ENCODE results near the gene ACVRL1. TPM values are rescaled to one million over a fixed set of nuclear protein-coding genes. Genes with fewer than 3 reads are reported as not detected.

The ACVRL1 gene
- total RNA-seq, 2 donors from 2014 or later = not detected

- Mint-ChIP-seq H3K27me3 (peaks cover 13% of the 10 kb centered on the region), H3K4me1 (peaks cover 31% of the 10 kb centered on the region), H3K27ac (peak overlapping the region; percentile 76), H3K36me3 (ENCODE audit: low read depth) (peaks cover 2% of the 10 kb centered on the region), H3K4me3 (peak overlapping the region; percentile 81)
- ATAC-seq (no peak), DNase-seq (peak in 1 of 3 donors; percentile 16)
- H3K9me3 ChIP-seq (ENCODE audit: control insufficient read depth, low read length, poor library complexity, severe bottlenecking) = no peaks in the 10 kb centered on the region
Observed at GRCh38 chr12:51951843-51952722, 44.8 kb downstream of the ACVRL1 start.

- H3K27ac Mint-ChIP-seq = peak overlapping the region; percentile 76
- DNase-seq = no peak
- H3K36me3 Mint-ChIP-seq (ENCODE audit: low read depth) = no peaks in the 10 kb centered on the region
- H3K27me3 Mint-ChIP-seq = peaks cover 7% of the 10 kb centered on the region
- no peak for ATAC-seq
- no peaks in the 10 kb centered on the region for H3K9me3 ChIP-seq (ENCODE audit: control insufficient read depth, low read length, poor library complexity, severe bottlenecking)
- H3K4me1 Mint-ChIP-seq = peaks cover 33% of the 10 kb centered on the region
- H3K4me3 Mint-ChIP-seq = peak overlapping the region; percentile 81
Observed at GRCh38 chr12:51953089-51953488, 45.8 kb downstream of the ACVRL1 start.

GRCh38 chr12:51953864-51954263 lies 46.6 kb downstream of the ACVRL1 start:
- Mint-ChIP-seq H3K4me1 (peaks cover 34% of the 10 kb centered on the region), H3K27ac (peak overlapping the region; percentile 76), H3K4me3 (no peak overlapping the region), H3K36me3 (ENCODE audit: low read depth) (no peaks in the 10 kb centered on the region), H3K27me3 (peaks cover 7% of the 10 kb centered on the region)
- H3K9me3 ChIP-seq (ENCODE audit: control insufficient read depth, low read length, poor library complexity, severe bottlenecking) = no peaks in the 10 kb centered on the region
- DNase-seq (no peak), ATAC-seq (no peak)

- no peak for DNase-seq
- Mint-ChIP-seq H3K27me3 (peaks cover 2% of the 10 kb centered on the region), H3K27ac (peak overlapping the region; percentile 76), H3K4me3 (no peak overlapping the region), H3K4me1 (peaks cover 41% of the 10 kb centered on the region), H3K36me3 (ENCODE audit: low read depth) (no peaks in the 10 kb centered on the region)
- ATAC-seq = no peak
- H3K9me3 ChIP-seq (ENCODE audit: control insufficient read depth, low read length, poor library complexity, severe bottlenecking) = no peaks in the 10 kb centered on the region
Observed at GRCh38 chr12:51954561-51955361, 47.5 kb downstream of the ACVRL1 start.

GRCh38 chr12:51955702-51956101 lies 48.4 kb downstream of the ACVRL1 start:
- ATAC-seq (no peak), DNase-seq (no peak)
- Mint-ChIP-seq H3K36me3 (ENCODE audit: low read depth) (peaks cover under 1% of the 10 kb centered on the region), H3K4me3 (no peak overlapping the region), H3K4me1 (peaks cover 44% of the 10 kb centered on the region), H3K27me3 (no peaks in the 10 kb centered on the region), H3K27ac (no peak overlapping the region)
- H3K9me3 ChIP-seq (ENCODE audit: control insufficient read depth, low read length, poor library complexity, severe bottlenecking) = no peaks in the 10 kb centered on the region

- Mint-ChIP-seq H3K4me1 (peaks cover 45% of the 10 kb centered on the region), H3K27me3 (no peaks in the 10 kb centered on the region), H3K4me3 (no peak overlapping the region), H3K36me3 (ENCODE audit: low read depth) (peaks cover 3% of the 10 kb centered on the region), H3K27ac (no peak overlapping the region)
- H3K9me3 ChIP-seq (ENCODE audit: control insufficient read depth, low read length, poor library complexity, severe bottlenecking) = no peaks in the 10 kb centered on the region
- DNase-seq (no peak), ATAC-seq (no peak)
Observed at GRCh38 chr12:51958542-51958941, 51.2 kb downstream of the ACVRL1 start.

GRCh38 chr12:51959211-51959610 lies 51.9 kb downstream of the ACVRL1 start:
- DNase-seq (no peak), ATAC-seq (no peak)
- peaks cover 3% of the 10 kb centered on the region for H3K36me3 Mint-ChIP-seq (ENCODE audit: low read depth)
- peaks cover 39% of the 10 kb centered on the region for H3K4me1 Mint-ChIP-seq
- H3K27ac Mint-ChIP-seq = peak overlapping the region; percentile 57
- H3K27me3 Mint-ChIP-seq = no peaks in the 10 kb centered on the region
- no peak overlapping the region for H3K4me3 Mint-ChIP-seq
- no peaks in the 10 kb centered on the region for H3K9me3 ChIP-seq (ENCODE audit: control insufficient read depth, low read length, poor library complexity, severe bottlenecking)

- H3K36me3 Mint-ChIP-seq (ENCODE audit: low read depth) = peaks cover 3% of the 10 kb centered on the region
- peak overlapping the region; percentile 57 for H3K27ac Mint-ChIP-seq
- H3K9me3 ChIP-seq (ENCODE audit: control insufficient read depth, low read length, poor library complexity, severe bottlenecking) = no peaks in the 10 kb centered on the region
- ATAC-seq (no peak), DNase-seq (no peak)
- H3K27me3 Mint-ChIP-seq = no peaks in the 10 kb centered on the region
- H3K4me3 Mint-ChIP-seq = no peak overlapping the region
- H3K4me1 Mint-ChIP-seq = peaks cover 37% of the 10 kb centered on the region
Observed at GRCh38 chr12:51959921-51960320, 52.6 kb downstream of the ACVRL1 start.

- peaks cover 37% of the 10 kb centered on the region for H3K4me1 Mint-ChIP-seq
- no peaks in the 10 kb centered on the region for H3K27me3 Mint-ChIP-seq
- H3K27ac Mint-ChIP-seq = no peak overlapping the region
- H3K36me3 Mint-ChIP-seq (ENCODE audit: low read depth) = peaks cover 3% of the 10 kb centered on the region
- H3K4me3 Mint-ChIP-seq = no peak overlapping the region
- ATAC-seq (no peak), DNase-seq (no peak)
- no peaks in the 10 kb centered on the region for H3K9me3 ChIP-seq (ENCODE audit: control insufficient read depth, low read length, poor library complexity, severe bottlenecking)
Observed at GRCh38 chr12:51960488-51960887, 53.2 kb downstream of the ACVRL1 start.

- peaks cover 6% of the 10 kb centered on the region for H3K36me3 Mint-ChIP-seq (ENCODE audit: low read depth)
- H3K9me3 ChIP-seq (ENCODE audit: control insufficient read depth, low read length, poor library complexity, severe bottlenecking) = no peaks in the 10 kb centered on the region
- H3K27me3 Mint-ChIP-seq = no peaks in the 10 kb centered on the region
- ATAC-seq (no peak), DNase-seq (no peak)
- peak overlapping the region; percentile 92 for H3K27ac Mint-ChIP-seq
- H3K4me1 Mint-ChIP-seq = peaks cover 33% of the 10 kb centered on the region
- H3K4me3 Mint-ChIP-seq = no peak overlapping the region
Observed at GRCh38 chr12:51960890-51961289, 53.6 kb downstream of the ACVRL1 start.

GRCh38 chr12:51961834-51962233 lies 54.5 kb downstream of the ACVRL1 start:
- peak overlapping the region; percentile 92 for H3K27ac Mint-ChIP-seq
- no peak overlapping the region for H3K4me3 Mint-ChIP-seq
- peaks cover 32% of the 10 kb centered on the region for H3K4me1 Mint-ChIP-seq
- no peaks in the 10 kb centered on the region for H3K9me3 ChIP-seq (ENCODE audit: control insufficient read depth, low read length, poor library complexity, severe bottlenecking)
- peaks cover 6% of the 10 kb centered on the region for H3K36me3 Mint-ChIP-seq (ENCODE audit: low read depth)
- ATAC-seq (no peak), DNase-seq (no peak)
- H3K27me3 Mint-ChIP-seq = no peaks in the 10 kb centered on the region

GRCh38 chr12:51962737-51963136 lies 55.4 kb downstream of the ACVRL1 start:
- H3K9me3 ChIP-seq (ENCODE audit: control insufficient read depth, low read length, poor library complexity, severe bottlenecking) = no peaks in the 10 kb centered on the region
- Mint-ChIP-seq H3K36me3 (ENCODE audit: low read depth) (peaks cover 6% of the 10 kb centered on the region), H3K4me3 (no peak overlapping the region), H3K27ac (no peak overlapping the region), H3K4me1 (peaks cover 30% of the 10 kb centered on the region), H3K27me3 (no peaks in the 10 kb centered on the region)
- ATAC-seq (no peak), DNase-seq (no peak)

GRCh38 chr12:51963477-51963876 lies 56.2 kb downstream of the ACVRL1 start:
- Mint-ChIP-seq H3K4me3 (no peak overlapping the region), H3K4me1 (peaks cover 29% of the 10 kb centered on the region)
- no peak for DNase-seq

More at GRCh38 chr12:51963477-51963876, 56.2 kb downstream of the ACVRL1 start:
- no peaks in the 10 kb centered on the region for H3K9me3 ChIP-seq (ENCODE audit: control insufficient read depth, low read length, poor library complexity, severe bottlenecking)
- Mint-ChIP-seq H3K27me3 (no peaks in the 10 kb centered on the region), H3K27ac (no peak overlapping the region), H3K36me3 (ENCODE audit: low read depth) (peaks cover 6% of the 10 kb centered on the region)
- no peak for ATAC-seq

Data from T-helper 17 cell (primary cell).